COLO668 (cell line): ENCODE results near the gene IFT88.
"Not testable (repeated sequence)": the region's sequence is repeated elsewhere in the genome, so short reads cannot be mapped to it uniquely, and the experiment has no call there.

Experiments used
- DNase-seq: peaks from one replicate; lab custom pipeline; 2025; ENCODE audit not compliant: unreplicated experiment; lab: John Stamatoyannopoulos, UW

The IFT88 gene

GRCh38 chr13:20623000-20623399 lies 56.0 kb downstream of the IFT88 start:
- no peak for DNase-seq

- DNase-seq: no peak
Measured at GRCh38 chr13:20624213-20624612, 57.3 kb downstream of the IFT88 start.

GRCh38 chr13:20633802-20634201 lies 66.8 kb downstream of the IFT88 start:
- no peak for DNase-seq

DNA sequence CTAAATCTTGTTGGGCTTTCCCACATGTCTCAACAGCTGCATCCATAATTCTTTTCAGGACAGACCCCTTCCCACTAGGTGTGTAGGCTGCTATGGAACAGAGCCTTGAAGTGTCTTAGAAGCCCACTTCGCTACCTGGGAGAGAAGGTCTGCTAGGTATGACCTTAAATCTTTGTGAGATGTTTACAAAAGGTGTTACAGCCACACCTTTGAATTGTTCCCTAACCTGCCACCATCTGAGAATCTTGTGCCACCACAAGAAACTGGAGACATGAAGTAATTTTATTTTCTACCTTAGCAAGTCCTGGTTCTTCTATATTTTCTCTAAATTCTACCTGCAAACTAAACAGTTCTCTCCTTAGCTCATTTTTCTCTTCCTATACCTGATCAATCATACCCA lies 69.1 kb downstream of the IFT88 start:
- no peak for DNase-seq

DNA sequence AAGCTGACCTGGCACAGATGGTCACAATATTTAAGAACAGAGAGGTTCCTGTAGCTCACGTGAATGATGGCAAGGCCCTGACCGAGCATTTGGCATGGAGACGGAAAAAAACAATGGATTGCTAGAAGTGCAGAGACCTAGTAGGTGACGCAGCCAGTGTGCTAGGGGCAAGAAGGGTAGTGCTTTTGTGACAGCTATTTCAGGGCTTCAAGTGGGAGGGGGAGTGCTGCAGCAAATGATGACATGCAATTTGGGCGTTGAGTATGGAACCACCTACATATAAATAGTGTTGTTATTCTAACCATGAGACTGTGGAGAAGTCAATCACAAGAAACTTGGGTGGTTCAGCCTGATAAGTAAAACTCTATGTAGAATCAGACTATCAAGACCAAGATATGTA lies 70.9 kb downstream of the IFT88 start:
- DNase-seq: no peak

- no peak for DNase-seq
Measured at GRCh38 chr13:20647758-20648157, 80.8 kb downstream of the IFT88 start.

GRCh38 chr13:20652946-20653345 lies 86.0 kb downstream of the IFT88 start:
- DNase-seq: no peak

DNA sequence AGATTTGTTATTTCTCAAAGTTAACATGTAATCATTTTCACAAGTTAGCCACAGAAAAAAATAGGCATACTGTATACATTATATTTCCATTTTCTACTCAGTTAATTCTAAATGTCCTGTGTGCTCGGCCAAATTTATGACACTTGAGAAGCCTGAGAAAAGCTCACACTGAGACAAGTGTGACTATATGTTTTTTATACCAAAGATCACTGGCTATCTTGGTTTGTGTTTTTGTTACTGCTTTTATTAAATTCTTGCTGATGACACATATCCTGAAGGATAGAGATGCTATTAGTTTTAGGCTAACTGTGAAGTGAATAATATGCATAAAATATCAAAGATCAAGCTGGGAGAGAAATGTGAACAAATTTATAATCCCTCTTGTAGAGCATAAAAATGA lies 87.2 kb downstream of the IFT88 start:
- no peak for DNase-seq

DNA sequence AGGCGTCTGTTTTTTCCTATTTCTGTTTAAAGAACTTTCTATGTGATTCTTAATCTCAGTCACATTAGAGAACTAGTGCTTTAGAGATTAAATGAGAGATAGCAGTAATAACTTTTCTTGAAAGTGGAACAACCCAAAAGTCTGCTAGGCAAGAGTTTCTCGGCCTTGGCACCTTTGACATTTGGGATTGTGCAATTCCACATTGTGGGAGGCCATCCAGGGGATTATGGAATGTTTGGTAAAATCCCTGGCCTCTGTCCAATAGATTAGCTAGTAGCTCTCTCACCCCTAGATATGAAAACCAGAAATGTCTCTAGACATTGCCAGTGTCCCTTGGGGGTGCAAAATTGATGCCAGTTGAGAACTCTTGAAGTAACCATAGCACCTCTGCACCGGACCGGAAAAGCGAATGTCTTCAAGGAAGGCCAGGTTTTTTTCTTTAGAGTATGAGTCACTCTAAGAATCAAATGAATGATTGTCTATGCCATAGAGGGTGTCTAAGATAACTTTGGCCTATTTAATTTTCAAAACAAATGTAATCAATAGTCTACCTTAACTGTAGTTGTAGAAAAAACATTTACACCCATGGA lies 91.6 kb downstream of the IFT88 start:
- DNase-seq: no peak

- DNase-seq: no peak
Measured at GRCh38 chr13:20664351-20664750, 97.4 kb downstream of the IFT88 start.

- no peak for DNase-seq
Measured at GRCh38 chr13:20666948-20667347, 100.0 kb downstream of the IFT88 start.

DNA sequence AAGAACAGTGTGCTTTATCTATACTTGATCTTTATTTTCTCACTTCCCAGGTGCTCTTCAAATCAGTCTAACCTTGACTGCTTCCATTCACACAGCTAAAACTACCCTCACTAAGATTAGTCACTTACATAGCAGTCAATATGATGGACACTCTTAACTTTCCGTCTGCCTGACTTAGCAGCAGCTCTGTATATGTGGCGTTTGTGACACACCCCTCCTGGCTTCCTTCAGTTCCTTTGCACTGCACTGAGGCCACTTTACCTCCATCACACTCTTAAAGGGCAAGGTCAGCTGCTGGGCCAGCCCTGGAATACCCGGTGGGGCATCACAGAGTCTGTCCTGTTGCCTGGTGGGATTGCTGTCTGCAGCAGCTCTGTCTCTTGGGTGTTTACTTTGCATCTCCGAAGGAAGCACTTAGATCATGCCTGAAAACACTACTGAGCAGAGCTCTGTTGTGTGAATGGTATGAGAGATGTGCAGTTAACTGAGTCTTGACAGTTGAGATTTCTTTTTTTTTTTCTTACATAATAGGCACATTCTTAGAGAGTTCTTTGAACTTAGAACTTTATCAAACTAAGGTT lies 101.0 kb downstream of the IFT88 start:
- no peak for DNase-seq

GRCh38 chr13:20669162-20669561 lies 102.2 kb downstream of the IFT88 start:
- DNase-seq: no peak

DNA sequence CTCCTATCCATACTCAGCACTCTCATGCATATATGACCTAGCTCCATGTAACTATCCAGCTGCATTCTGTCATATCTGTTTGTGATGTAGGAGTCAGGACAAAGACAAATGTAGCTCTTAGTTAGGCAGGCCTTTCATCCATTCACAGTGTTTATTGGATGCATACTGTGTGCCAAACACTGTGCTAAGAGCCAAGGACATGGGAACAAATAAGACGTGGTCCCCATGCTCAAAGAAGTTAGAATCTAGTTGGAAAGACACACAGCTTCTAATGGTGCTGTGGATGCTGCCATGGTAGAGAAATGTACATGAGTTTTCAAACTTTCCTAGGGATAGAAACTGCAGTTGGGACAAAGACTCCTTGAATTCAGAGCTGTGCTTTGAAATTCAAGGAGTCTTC lies 104.8 kb downstream of the IFT88 start:
- no peak for DNase-seq

DNA sequence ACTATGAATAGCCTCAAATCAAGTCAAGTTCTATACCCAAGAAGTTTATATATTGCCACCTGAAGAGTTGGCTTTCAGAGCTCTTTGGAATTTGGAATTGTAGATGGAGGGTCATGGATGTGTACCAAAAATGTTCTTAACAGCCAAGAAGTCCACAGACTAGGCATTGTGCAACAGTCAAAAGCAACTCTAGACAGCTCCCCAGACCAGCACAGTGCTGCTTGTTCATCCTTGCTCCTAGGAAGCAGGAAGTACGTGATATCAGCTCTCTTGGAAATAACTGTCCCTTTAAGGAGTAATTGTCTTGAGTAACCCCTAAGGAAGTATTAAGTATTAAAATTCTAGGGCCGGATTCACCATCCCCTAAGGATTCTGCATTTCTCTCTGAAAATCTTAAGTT lies 105.8 kb downstream of the IFT88 start:
- no peak for DNase-seq

- no peak for DNase-seq
Measured at GRCh38 chr13:20673715-20674114, 106.8 kb downstream of the IFT88 start.

GRCh38 chr13:20676213-20676612 lies 109.3 kb downstream of the IFT88 start:
- no peak for DNase-seq

GRCh38 chr13:20678606-20679005 lies 111.6 kb downstream of the IFT88 start:
- not testable (repeated sequence) for DNase-seq

DNA sequence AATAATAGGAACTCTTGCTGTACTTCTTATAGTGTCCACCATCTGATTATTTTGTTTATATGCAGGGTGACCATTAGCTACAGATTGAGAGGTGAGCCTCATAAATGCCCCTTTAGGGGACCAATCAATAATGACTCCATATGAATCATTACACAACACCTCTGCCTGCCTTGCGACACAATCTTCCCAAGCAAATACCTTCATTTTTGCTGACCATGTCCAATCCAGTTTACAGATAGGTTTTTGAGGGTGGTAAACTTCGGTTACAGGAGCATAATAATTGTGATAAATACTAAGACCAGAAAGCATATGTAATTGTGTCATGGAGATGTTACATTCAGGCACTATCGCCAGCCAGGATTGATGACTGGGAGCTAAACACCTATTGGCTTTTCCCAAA lies 112.9 kb downstream of the IFT88 start:
- DNase-seq: no peak

DNA sequence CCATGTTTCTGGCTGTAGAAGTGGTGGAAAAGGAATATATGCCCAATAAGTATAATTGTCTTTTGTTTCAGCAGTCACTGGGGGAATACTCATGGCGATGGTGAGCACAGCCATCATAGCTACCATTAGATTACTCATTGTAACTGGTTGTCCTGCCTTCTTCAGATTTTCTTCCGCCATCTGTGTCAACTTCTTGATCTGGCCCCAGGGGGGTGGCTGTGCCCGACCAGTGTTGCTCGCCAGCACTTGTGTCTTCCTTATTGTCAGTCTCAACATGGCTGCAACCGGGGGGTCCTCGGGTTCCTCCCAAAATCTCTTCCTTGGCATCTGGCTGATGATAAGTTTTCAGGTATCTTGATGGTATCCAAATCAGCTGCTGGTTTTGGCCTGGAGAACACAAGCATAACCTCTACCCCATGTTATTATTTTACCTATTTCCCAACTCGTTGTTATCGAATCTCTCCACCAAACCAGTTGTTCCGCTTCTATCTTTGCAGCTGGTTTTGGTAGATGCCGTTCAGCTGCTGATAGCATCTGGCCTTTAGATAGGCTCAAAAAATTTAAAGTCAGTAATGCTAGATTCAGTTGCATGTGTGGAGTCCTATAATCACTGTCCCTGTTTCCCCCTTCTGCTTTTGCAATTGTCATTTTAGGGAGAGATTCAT lies 113.6 kb downstream of the IFT88 start:
- DNase-seq: no peak

DNA sequence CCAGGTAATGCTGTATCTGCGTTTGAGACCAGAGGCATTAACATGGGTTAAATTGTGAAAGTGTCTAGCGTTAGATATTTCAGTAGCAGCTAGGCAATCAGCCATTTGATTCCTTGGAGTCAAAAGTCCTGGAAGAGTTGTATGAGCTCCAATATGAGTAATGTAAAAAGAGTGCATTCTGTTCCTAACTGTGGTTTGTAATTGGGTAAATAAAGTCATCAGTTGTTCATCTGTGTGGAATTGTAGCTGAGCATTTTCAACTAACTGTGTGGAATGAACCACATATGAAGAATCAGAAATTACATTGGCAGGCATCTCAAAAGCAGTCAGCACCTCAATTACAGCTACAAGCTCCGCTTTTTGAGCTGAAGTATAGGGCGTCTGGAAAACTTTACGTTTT lies 114.5 kb downstream of the IFT88 start:
- not testable (repeated sequence) for DNase-seq

- DNase-seq: no peak
Measured at GRCh38 chr13:20682061-20682460, 115.1 kb downstream of the IFT88 start.

- no peak for DNase-seq
Measured at GRCh38 chr13:20684041-20684440, 117.1 kb downstream of the IFT88 start.
